Measurements from ENCODE around the gene LIPJ.

The LIPJ gene

GRCh38 chr10:88583584-88583957, 3.0 kb upstream of the LIPJ start:
- no peak for TF ChIP-seq EZH2phosphoT487 (conservative IDR thresholded peaks at IDR 0.05; ENCODE audit: low read length)
- no peak for TF ChIP-seq CTCF (IDR thresholded peaks at IDR 0.05; ENCODE audit: insufficient read depth, low read length, poor library complexity, severe bottlenecking)
- Histone ChIP-seq H3K79me2 (ENCODE audit: insufficient read depth, low read length) (no peaks in the 10 kb centered on the region), H3K9ac (ENCODE audit: low read length) (peak overlapping the region; percentile 47; the same call in 1 of the 2 replicates), H4K20me1 (ENCODE audit: low read depth, low read length) (no peaks in the 10 kb centered on the region), H3K9me2 (replicated peaks; ENCODE audit: insufficient read depth, low read length) (no peaks in the 10 kb centered on the region), H3K9me3 (ENCODE audit: insufficient read depth, low read length) (no peaks in the 10 kb centered on the region), H3K4me3 (ENCODE audit: insufficient read depth, low read length, poor library complexity, severe bottlenecking) (peak overlapping the region; percentile 42), H3K36me3 (ENCODE audit: low read length) (no peaks in the 10 kb centered on the region), H3F3A (ENCODE audit: insufficient read depth) (no peaks in the 10 kb centered on the region), H3K4me2 (ENCODE audit: low read depth, low read length, poor library complexity, severe bottlenecking) (peak overlapping the region; percentile 49), H3K27me3 (ENCODE audit: low read length) (no peaks in the 10 kb centered on the region), H3K27ac (ENCODE audit: low read depth, low read length) (no peak overlapping the region), H2AFZ (ENCODE audit: low read depth, low read length, severe bottlenecking) (peak overlapping the region; percentile 95)

GRCh38 chr10:88592381-88592780, 5.8 kb downstream of the LIPJ start:
- Histone ChIP-seq H3K27me3 (ENCODE audit: low read length) (no peaks in the 10 kb centered on the region), H3K4me2 (ENCODE audit: low read depth, low read length, poor library complexity, severe bottlenecking) (no peak overlapping the region), H3F3A (ENCODE audit: insufficient read depth) (no peaks in the 10 kb centered on the region), H4K20me1 (ENCODE audit: low read depth, low read length) (no peaks in the 10 kb centered on the region), H2AFZ (ENCODE audit: low read depth, low read length, severe bottlenecking) (no peak overlapping the region), H3K4me3 (ENCODE audit: insufficient read depth, low read length, poor library complexity, severe bottlenecking) (no peak overlapping the region), H3K9me3 (ENCODE audit: insufficient read depth, low read length) (no peaks in the 10 kb centered on the region), H3K9ac (ENCODE audit: low read length) (no peak overlapping the region), H3K79me2 (ENCODE audit: insufficient read depth, low read length) (no peaks in the 10 kb centered on the region), H3K27ac (ENCODE audit: low read depth, low read length) (no peak overlapping the region), H3K36me3 (ENCODE audit: low read length) (no peaks in the 10 kb centered on the region), H3K9me2 (replicated peaks; ENCODE audit: insufficient read depth, low read length) (no peaks in the 10 kb centered on the region)
- TF ChIP-seq EZH2phosphoT487 (conservative IDR thresholded peaks at IDR 0.05; ENCODE audit: low read length) (no peak), CTCF (IDR thresholded peaks at IDR 0.05; ENCODE audit: insufficient read depth, low read length, poor library complexity, severe bottlenecking) (no peak)

GRCh38 chr10:88592906-88593305, 6.3 kb downstream of the LIPJ start:
- TF ChIP-seq EZH2phosphoT487 (conservative IDR thresholded peaks at IDR 0.05; ENCODE audit: low read length) (no peak), CTCF (IDR thresholded peaks at IDR 0.05; ENCODE audit: insufficient read depth, low read length, poor library complexity, severe bottlenecking) (no peak)
- Histone ChIP-seq H3F3A (ENCODE audit: insufficient read depth) (no peaks in the 10 kb centered on the region), H3K9me2 (replicated peaks; ENCODE audit: insufficient read depth, low read length) (no peaks in the 10 kb centered on the region), H3K36me3 (ENCODE audit: low read length) (no peaks in the 10 kb centered on the region), H3K9ac (ENCODE audit: low read length) (no peak overlapping the region), H3K4me2 (ENCODE audit: low read depth, low read length, poor library complexity, severe bottlenecking) (no peak overlapping the region), H3K4me3 (ENCODE audit: insufficient read depth, low read length, poor library complexity, severe bottlenecking) (no peak overlapping the region), H3K9me3 (ENCODE audit: insufficient read depth, low read length) (no peaks in the 10 kb centered on the region), H4K20me1 (ENCODE audit: low read depth, low read length) (no peaks in the 10 kb centered on the region), H3K79me2 (ENCODE audit: insufficient read depth, low read length) (no peaks in the 10 kb centered on the region), H2AFZ (ENCODE audit: low read depth, low read length, severe bottlenecking) (no peak overlapping the region), H3K27ac (ENCODE audit: low read depth, low read length) (no peak overlapping the region), H3K27me3 (ENCODE audit: low read length) (no peaks in the 10 kb centered on the region)
